ENCODE measurements around the gene PEX6. TPM values are rescaled to one million over a fixed set of nuclear protein-coding genes. Genes with fewer than 3 reads are reported as not detected.
A peak's percentile ranks its signal among the peaks of the same experiment; 100 is the strongest.

PEX6 gene
- total and polyA plus RNA-seq, 2 of the 13 experiments (the other 11 are each of a cell fraction or from before 2014, with no cell fraction given): 5.1 to 6.7 TPM

DNA sequence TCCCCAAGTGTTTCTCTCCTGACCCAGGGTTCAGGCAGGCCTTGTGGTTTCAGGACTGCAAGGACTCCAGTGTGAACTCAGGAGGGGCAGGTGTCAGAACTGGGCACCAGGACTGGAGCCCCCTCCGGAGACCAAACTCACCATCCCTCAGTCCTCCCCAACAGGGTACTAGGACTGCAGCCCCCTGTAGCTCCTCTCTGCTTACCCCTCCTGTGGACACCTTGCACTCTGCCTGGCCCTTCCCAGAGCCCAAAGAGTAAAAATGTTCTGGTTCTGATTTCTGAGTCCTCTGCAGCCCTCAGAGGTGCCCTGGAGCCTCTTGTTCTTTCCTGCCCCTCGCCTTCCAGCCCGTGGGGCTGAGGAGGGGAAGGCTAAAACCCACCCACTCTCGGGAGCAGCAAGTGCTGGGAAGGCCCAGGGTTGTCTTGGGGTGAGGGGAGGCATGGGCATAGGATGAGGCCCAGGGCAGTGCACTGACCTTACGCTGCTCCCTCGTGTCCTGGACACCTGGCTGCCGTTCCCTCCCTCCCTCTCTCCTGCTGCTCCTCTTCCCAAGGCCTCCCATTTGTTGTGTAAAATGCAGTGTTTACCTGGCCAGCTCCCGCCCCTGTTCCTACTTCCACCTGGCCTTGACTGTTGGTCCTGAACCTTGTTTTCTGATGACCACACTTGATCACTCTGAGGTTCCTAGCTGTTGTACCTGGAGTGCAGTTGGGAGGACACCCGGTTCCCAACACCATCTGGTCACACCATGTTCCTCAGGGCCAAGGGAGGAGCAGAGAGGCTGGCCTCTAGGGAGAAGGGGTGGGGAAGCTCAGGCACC is 39.8 kb downstream of the PEX6 start (continued):
- TF ChIP-seq, protein P1, sequence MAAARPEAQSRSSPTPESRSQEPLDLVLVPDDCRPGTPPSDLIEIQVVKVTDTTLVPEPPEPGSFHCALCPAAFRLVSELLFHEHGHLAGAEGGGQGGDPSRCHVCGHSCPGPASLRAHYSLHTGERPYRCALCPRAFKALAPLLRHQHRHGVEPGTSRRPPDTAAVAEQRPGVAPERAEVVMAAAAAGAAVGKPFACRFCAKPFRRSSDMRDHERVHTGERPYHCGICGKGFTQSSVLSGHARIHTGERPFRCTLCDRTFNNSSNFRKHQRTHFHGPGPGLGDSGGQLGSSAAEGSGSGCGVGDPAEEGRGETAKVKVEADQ (CRISPR knock-in tag; IDR thresholded peaks at IDR 0.05; ENCODE audit: borderline replicate concordance): peak; percentile 48; the same call in 1 of the 2 replicates
- TF ChIP-seq ZSCAN30 (CRISPR knock-in tag; IDR thresholded peaks at IDR 0.05): no peak
- no peak for TF ChIP-seq ZNF496 (CRISPR knock-in tag; IDR thresholded peaks at IDR 0.05; ENCODE audit: insufficient replicate concordance)
- TF ChIP-seq ZBTB42 (CRISPR knock-in tag; IDR thresholded peaks at IDR 0.05): 0 out of 2 replicates have a peak, but pooled peaks have one; percentile 77
- TF ChIP-seq ZNF703 (CRISPR knock-in tag; IDR thresholded peaks at IDR 0.05; ENCODE audit: borderline replicate concordance): no peak
- TF ChIP-seq HHEX (CRISPR knock-in tag; IDR thresholded peaks at IDR 0.05): 0 out of 2 replicates have a peak, but pooled peaks have one; percentile 18
- peak; percentile 74; the same call in 1 of the 2 replicates for TF ChIP-seq MYC (CRISPR knock-in tag; IDR thresholded peaks at IDR 0.05; ENCODE audit: borderline replicate concordance)
- peak; percentile 71 for TF ChIP-seq MAZ (IDR thresholded peaks at IDR 0.05; ENCODE audit: borderline replicate concordance, low read depth, low read length)
- peak; percentile 53; the same call in 1 of the 2 replicates for TF ChIP-seq MAZ (CRISPR knock-in tag; IDR thresholded peaks at IDR 0.05; ENCODE audit: low read depth)
- TF ChIP-seq ZNF138 (CRISPR knock-in tag; IDR thresholded peaks at IDR 0.05; ENCODE audit: low read depth): no peak
- TF ChIP-seq, protein P2, sequence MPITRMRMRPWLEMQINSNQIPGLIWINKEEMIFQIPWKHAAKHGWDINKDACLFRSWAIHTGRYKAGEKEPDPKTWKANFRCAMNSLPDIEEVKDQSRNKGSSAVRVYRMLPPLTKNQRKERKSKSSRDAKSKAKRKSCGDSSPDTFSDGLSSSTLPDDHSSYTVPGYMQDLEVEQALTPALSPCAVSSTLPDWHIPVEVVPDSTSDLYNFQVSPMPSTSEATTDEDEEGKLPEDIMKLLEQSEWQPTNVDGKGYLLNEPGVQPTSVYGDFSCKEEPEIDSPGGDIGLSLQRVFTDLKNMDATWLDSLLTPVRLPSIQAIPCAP (CRISPR knock-in tag; IDR thresholded peaks at IDR 0.05; ENCODE audit: low read depth): peak; percentile 63; the same call in 1 of the 2 replicates
- no peak; the same call in 1 of the 2 replicates for TF ChIP-seq RNF2 (conservative IDR thresholded peaks at IDR 0.05; ENCODE audit: low read depth)
- TF ChIP-seq SETDB1 (CRISPR knock-in tag; IDR thresholded peaks at IDR 0.05; ENCODE audit: borderline replicate concordance): no peak
- TF ChIP-seq DNMT3B (CRISPR knock-in tag; conservative IDR thresholded peaks at IDR 0.05): no peak
- no peak for TF ChIP-seq SIN3B (IDR thresholded peaks at IDR 0.05; ENCODE audit: low read length)
- 0 out of 2 replicates have a peak, but pooled peaks have one; percentile 28 for TF ChIP-seq ZMYM2 (CRISPR knock-in tag; IDR thresholded peaks at IDR 0.05)
- TF ChIP-seq ZNF30 (CRISPR knock-in tag; IDR thresholded peaks at IDR 0.05): no peak
- no peak for TF ChIP-seq EED (CRISPR knock-in tag; IDR thresholded peaks at IDR 0.05)
- TF ChIP-seq NR2F6 (IDR thresholded peaks at IDR 0.05): peak; percentile 82
- peak; percentile 90 for TF ChIP-seq NR2F6 (CRISPR knock-in tag; IDR thresholded peaks at IDR 0.05)
- peak; percentile 82 for TF ChIP-seq KDM6A (CRISPR knock-in tag; IDR thresholded peaks at IDR 0.05; ENCODE audit: low read depth)
- TF ChIP-seq ZBTB1 (CRISPR knock-in tag; IDR thresholded peaks at IDR 0.05; ENCODE audit: borderline replicate concordance): no peak
- TF ChIP-seq, protein P3, sequence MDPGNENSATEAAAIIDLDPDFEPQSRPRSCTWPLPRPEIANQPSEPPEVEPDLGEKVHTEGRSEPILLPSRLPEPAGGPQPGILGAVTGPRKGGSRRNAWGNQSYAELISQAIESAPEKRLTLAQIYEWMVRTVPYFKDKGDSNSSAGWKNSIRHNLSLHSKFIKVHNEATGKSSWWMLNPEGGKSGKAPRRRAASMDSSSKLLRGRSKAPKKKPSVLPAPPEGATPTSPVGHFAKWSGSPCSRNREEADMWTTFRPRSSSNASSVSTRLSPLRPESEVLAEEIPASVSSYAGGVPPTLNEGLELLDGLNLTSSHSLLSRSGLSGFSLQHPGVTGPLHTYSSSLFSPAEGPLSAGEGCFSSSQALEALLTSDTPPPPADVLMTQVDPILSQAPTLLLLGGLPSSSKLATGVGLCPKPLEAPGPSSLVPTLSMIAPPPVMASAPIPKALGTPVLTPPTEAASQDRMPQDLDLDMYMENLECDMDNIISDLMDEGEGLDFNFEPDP (CRISPR knock-in tag; conservative IDR thresholded peaks at IDR 0.05): 0 out of 2 replicates have a peak, but pooled peaks have one; percentile 87
- no peak for TF ChIP-seq HCFC1 (IDR thresholded peaks at IDR 0.05; ENCODE audit: low read depth, low read length)
- TF ChIP-seq TEAD3 (CRISPR knock-in tag; optimal IDR thresholded peaks at IDR 0.05; ENCODE audit: borderline replicate concordance): peak; percentile 90
- TF ChIP-seq MIER2 (CRISPR knock-in tag; IDR thresholded peaks at IDR 0.05): peak; percentile 78
- TF ChIP-seq, protein P4, sequence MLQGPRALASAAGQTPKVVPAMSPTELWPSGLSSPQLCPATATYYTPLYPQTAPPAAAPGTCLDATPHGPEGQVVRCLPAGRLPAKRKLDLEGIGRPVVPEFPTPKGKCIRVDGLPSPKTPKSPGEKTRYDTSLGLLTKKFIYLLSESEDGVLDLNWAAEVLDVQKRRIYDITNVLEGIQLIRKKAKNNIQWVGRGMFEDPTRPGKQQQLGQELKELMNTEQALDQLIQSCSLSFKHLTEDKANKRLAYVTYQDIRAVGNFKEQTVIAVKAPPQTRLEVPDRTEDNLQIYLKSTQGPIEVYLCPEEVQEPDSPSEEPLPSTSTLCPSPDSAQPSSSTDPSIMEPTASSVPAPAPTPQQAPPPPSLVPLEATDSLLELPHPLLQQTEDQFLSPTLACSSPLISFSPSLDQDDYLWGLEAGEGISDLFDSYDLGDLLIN (CRISPR knock-in tag; IDR thresholded peaks at IDR 0.05; ENCODE audit: borderline replicate concordance): no peak
- no peak for TF ChIP-seq MYNN (CRISPR knock-in tag; IDR thresholded peaks at IDR 0.05; ENCODE audit: low read depth)

Data from HepG2 (cell line).